Measurements from ENCODE around the gene LY6G6F. TPM values are rescaled to one million over a fixed set of nuclear protein-coding genes. Genes with fewer than 3 reads are reported as not detected.

The LY6G6F gene
- total RNA-seq, 1 donor from 2014 or later: not detected

DNA sequence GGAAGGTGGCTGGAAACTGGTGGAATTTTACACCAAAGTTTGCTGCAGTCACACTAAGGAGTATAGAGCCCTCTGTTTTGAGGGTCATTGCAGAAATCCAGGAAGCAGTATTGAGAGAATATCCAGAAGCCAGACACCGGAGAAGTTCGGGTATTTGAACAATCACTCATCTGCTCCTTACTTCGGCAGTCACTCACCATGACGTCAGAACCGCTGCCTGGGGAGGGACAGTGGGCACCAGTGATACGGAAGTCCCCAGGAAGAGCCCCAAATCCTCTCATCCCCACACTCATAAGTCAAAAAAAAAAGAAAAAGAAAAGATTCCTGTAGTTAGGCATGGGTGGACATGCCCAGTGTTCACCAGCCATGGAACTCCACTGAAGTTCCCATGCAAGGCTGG, 29.8 kb upstream of the LY6G6F start:
- no peak for DNase-seq (ENCODE audit: low read depth in 2 of 2)

GRCh38 chr6:31677955-31678354, 28.7 kb upstream of the LY6G6F start:
- no peak for DNase-seq (ENCODE audit: low read depth in 2 of 2)

DNA sequence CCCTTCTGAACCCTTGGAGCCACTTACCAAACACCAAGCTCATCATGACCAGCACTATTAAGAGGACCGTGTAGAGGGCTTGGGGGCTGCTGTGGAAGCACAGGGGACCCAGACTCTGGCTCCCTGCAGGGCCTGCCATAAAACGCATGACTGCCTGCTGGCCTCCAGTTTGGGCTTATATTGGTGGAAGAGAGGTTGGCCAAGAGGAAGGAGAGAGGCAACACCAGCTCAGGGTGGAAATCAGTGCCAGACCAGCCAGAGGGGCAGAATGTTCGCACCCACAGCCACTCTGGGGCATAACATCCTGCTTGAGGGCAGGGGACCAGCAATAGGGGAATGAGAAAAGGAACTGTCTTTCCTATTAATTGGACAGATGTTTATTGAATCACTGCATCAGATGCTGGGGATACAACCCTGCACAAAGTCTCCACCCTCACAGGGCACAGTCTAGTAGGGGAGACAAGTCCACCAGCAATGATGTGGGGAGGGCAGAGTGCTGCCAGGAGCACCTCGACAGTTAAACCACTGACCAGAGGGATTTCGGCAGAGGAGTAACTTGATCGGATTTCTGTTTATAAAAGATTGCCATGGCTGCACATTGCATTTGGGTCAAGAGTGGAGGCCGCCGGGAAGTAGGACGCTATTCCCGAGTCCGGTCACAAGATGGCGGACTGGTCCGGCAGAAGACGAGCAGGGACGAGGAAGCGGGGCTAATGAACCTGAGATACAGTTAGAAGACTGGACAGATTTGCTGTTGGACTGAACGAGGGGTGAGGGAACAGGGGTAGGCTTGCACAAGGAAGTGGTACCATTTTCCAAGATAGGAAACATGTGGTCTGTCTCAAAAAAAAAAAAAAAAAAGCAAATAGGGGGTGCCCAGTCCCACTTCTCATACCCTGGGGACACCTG, 26.2 kb upstream of the LY6G6F start, which contains the start of gene LY6G5C:
Gene LY6G5C (minus strand): TSS at position 842 of the 909 bp plus-strand sequence. CDS start 694 bp downstream, at position 148.
- peak; percentile 90 for DNase-seq (ENCODE audit: low read depth in 2 of 2)

- peak in 1 of 2 donors; percentile 42 for DNase-seq (ENCODE audit: low read depth in 2 of 2)
Observed at GRCh38 chr6:31681135-31681671, 25.5 kb upstream of the LY6G6F start.

DNA sequence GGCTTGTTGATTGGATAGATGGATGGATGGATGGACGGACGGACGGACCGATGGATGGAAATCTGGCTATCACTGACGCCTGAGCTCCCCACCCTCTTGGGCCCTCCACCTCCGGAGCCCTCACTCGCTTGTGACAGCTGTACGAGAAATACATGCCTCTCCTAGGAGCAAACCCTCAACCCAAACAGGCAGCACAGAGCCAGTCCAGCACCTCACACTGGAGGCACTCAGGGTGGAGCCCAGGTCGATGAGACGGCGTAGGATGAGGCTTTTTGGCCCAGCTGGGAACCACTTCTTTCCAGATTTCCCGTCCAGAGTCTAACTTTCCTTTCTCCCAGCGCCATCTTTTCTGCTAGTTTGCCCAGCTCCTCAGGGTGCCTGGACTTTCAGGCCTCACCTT, 23.1 kb upstream of the LY6G6F start:
- no peak for DNase-seq (ENCODE audit: low read depth in 2 of 2)

- no peak for DNase-seq (ENCODE audit: low read depth in 2 of 2)
Observed at GRCh38 chr6:31686483-31686882, 20.2 kb upstream of the LY6G6F start.

- DNase-seq (ENCODE audit: low read depth in 2 of 2): no peak
Observed at GRCh38 chr6:31687321-31687720, 19.3 kb upstream of the LY6G6F start.

- no peak for DNase-seq (ENCODE audit: low read depth in 2 of 2)
Observed at GRCh38 chr6:31687860-31688693, 18.6 kb upstream of the LY6G6F start.

DNA sequence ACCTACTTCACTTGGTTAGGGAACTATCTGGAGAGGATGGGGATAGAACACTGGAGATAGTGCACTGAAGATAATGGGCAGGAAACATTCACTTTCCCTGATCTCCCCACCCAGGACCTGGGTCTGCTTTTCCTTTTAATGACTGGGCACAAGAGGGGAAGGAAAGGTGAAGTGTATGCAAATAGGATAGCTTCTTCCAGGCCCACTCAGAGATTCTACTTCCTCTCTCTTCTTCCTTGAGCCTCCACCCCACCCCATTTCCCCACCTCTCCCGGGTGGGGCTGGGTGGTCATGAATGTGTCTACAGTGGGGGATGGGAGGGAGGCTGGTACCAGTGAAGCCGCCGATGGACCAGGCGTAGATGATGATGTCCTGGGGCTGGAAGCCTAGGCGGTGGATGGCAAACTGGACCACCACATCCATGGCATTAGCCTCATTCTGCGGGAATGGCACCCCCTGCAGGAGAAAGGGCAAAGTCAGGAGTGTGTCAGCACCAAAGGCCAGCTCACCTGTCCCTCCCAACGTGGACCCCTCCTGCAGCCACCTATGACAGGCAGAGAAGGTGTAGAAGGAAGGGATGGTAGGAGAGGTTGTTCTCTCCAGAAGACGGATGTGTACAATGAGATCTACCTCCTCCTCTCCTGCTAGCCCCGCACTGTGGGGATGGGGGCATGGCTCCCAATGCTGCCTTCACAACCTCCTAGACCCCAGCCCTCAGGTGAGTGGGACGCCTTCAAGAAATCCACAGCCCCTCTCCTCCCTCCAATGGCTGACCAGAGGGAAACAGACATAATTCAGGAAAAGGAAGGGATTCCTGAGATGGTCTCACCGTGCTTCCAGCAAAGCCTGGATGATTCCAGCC, 17.2 kb upstream of the LY6G6F start:
- DNase-seq (ENCODE audit: low read depth in 2 of 2): peak in 1 of 2 donors; percentile 29

DNA sequence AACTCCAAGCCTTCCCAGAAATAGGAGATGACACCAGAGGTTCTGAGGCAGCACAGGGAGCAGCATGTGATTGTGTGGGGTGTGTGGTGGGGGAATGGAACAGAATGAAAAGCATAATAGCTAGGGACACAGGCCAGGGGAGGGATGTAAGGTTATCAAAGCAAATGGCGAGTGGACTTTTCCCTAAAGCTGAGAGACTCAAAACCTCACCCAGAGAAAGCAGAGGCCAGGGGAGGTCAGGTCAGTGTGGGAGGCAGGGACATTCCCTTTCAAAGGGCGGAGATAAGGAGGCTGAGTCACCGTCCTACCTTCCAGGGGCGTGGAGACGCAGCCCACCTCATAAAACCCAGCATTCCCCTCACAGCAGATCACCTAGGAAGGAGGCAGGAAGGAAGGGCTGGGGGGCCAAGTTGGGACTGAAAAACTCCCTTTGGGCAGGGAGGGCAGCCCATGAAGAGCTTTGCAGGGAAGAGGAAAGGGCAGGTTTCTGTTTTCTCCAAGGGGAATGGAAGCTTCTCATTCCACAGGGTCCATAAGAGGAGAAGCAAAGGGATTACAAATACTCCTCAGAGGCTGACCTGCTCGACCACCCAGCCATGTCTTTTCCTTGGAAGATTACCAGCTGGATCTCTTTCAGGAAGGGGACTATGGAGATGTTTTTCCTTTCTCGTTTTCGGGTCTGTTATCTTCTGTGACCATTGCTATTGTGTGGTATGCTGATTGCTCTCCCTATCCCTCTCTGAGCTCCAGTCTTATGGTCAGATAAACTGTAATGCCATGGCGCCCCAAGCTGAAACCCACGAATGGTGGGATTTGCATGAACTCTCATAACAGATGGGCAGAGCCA, 16.2 kb upstream of the LY6G6F start:
- DNase-seq (ENCODE audit: low read depth in 2 of 2): no peak

GRCh38 chr6:31691078-31691463, 15.6 kb upstream of the LY6G6F start:
- no peak for DNase-seq (ENCODE audit: low read depth in 2 of 2)

- no peak for DNase-seq (ENCODE audit: low read depth in 2 of 2)
Observed at GRCh38 chr6:31691564-31692108, 15.0 kb upstream of the LY6G6F start.

DNA sequence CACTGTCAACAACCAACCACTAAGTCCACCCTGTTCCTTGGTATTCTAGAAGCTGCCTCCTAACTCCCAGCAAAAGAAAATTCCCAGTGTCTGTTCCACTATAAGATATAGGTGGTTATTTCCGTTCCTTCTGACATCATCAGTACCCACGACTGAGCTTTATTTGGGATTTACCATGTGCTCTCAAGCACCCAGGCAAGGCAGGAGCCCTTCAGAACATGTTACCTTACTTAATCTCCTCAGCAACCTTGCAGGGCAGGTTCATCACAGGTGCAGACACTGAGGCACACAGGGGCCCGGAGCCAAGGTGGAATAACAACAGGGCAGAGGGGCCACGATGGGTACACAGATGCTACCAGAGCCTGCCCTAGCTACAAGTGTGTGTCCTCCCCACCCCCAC, 14.3 kb upstream of the LY6G6F start:
- DNase-seq (ENCODE audit: low read depth in 2 of 2): no peak

- DNase-seq (ENCODE audit: low read depth in 2 of 2): no peak
Observed at GRCh38 chr6:31692886-31693285, 13.8 kb upstream of the LY6G6F start.

GRCh38 chr6:31693535-31693934, 13.1 kb upstream of the LY6G6F start:
- DNase-seq (ENCODE audit: low read depth in 2 of 2): no peak

GRCh38 chr6:31697555-31697954, 9.1 kb upstream of the LY6G6F start:
- no peak for DNase-seq (ENCODE audit: low read depth in 2 of 2)

- DNase-seq (ENCODE audit: low read depth in 2 of 2): no peak
Observed at GRCh38 chr6:31700740-31701401, 5.8 kb upstream of the LY6G6F start.

DNA sequence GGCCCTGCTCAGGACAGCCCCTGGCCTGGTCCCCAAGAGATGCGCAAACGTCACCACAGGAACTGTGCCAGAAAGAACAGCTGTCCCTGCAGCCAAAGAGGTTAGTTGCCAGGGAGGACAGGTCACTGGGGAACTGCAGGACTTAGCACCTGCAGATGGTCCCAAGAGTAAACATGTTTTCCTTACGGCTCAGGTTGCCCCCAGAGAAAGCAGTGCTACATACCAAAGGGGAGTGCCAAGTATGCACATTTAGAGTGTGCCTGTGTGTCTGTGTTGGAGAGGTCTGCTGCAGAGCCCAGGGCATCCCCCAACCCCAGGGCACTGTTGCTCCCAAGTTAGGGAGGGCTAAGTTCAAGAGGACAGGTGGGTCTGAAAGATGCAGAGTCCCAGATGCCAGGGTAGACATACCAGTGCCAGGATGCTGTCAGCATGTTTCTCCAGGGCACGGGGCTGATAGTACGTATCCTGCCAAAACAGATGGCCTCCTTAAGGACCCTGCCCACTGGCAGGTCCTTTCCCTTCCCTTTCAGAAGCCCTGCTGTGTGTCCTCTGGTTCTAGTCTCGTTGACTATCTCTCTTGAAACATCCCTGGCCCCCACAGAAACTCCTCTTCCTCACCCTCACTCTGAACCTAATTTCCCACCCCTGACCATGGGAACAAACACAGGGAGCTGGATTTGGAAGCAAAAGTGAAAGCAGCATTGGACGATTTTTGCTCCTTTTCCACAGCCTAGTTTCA, 4.8 kb upstream of the LY6G6F start:
- peak; percentile 55 to 61 for DNase-seq (ENCODE audit: low read depth in 2 of 2)

DNA sequence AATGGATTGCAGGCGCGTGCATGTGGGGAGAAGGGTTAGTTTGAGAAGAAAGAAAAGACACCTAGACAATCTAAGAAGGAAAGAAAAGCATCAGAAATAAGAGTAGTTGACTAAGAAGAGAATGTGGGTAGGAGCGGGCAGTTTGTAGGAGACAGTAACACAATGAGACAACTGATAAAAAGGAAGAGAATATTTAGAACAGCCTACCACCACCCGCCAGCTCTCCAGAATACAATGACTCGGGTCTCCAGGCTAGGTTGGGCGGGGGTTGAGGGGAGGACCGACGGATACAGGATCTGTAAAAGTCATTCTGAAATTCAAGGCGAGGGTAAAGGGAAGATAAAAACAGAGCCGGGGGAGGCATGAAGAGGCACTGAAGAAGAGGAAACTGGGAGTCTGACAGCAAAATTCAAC, 4.3 kb upstream of the LY6G6F start:
- peak; percentile 31 to 43 for DNase-seq (ENCODE audit: low read depth in 2 of 2)

Data from lung microvascular endothelial cell (primary cell).